H1 (cell line): ENCODE results near the gene FAHD1. TPM values are rescaled to one million over a fixed set of nuclear protein-coding genes. Genes with fewer than 3 reads are reported as not detected.

Experiments
- CTCF ChIA-PET: fragments of 300-600 bp; sonication (Branson Sonifier 250); formaldehyde crosslinking; loops from one replicate; lab custom pipeline; 2021; ENCODE audit not compliant: partially characterized antibody; lab: Charles Lee
- POLR2A ChIA-PET: fragments of 300-600 bp; sonication (Branson Sonifier 250); formaldehyde crosslinking; loops from one replicate; lab custom pipeline; 2021; ENCODE audit warnings: inconsistent platforms; ENCODE audit not compliant: partially characterized antibody; lab: Charles Lee
- DNase-seq, 2 experiments: peaks; one replicate each; pipeline versions ENCODE4 v3.0.0 to v3.0.0-alpha.2; 2010 to 2022; ENCODE audit warnings: low spot score in 2 of 2, low read depth in 1 of 2, mixed read lengths in 1 of 2
- FAIRE-seq: peaks from 2 replicates; lab custom pipeline; 2011; peaks lifted over from hg19 to GRCh38; lab: Jason Lieb, UNC
- H2AFZ ChIP-seq: 2 replicates; pipeline ENCODE4 v1.8.1; 2012; ENCODE audit warnings: low read length, inconsistent platforms
- H2AK5ac ChIP-seq: 2 replicates; pipeline ENCODE4 v1.6.1; 2013; ENCODE audit warnings: low read depth, low read length
- H2BK120ac ChIP-seq: replicated peaks from 2 replicates; pipeline ENCODE3; 2013; ENCODE audit warnings: low read depth, low read length, inconsistent platforms
- H2BK12ac ChIP-seq: 2 replicates; pipeline ENCODE4 v1.6.1; 2013; ENCODE audit warnings: low read depth, low read length
- H2BK15ac ChIP-seq: 2 replicates; pipeline ENCODE4 v1.6.1; 2013; ENCODE audit warnings: low read length
- H2BK20ac ChIP-seq: 2 replicates; pipeline ENCODE4 v1.6.1; 2013; ENCODE audit warnings: low read length
- H2BK5ac ChIP-seq: 2 replicates; pipeline ENCODE4 v1.6.1; 2013; ENCODE audit warnings: low read depth, low read length
- H3K14ac ChIP-seq: 2 replicates; pipeline ENCODE4 v1.6.1; 2013; ENCODE audit warnings: inconsistent platforms; ENCODE audit not compliant: insufficient read length
- H3K18ac ChIP-seq: 2 replicates; pipeline ENCODE4 v1.6.1; 2013; ENCODE audit warnings: low read length; ENCODE audit errors: extremely low read depth
- H3K23ac ChIP-seq: 2 replicates; pipeline ENCODE4 v1.6.1; 2013; ENCODE audit warnings: inconsistent platforms; ENCODE audit not compliant: insufficient read length
- H3K23me2 ChIP-seq: 2 replicates; pipeline ENCODE4 v1.6.1; 2013; ENCODE audit warnings: low read depth, low read length
- H3K27ac ChIP-seq: 2 replicates; pipeline ENCODE4 v1.6.1; 2011; ENCODE audit warnings: low read depth, low read length, inconsistent platforms
- H3K27me3 ChIP-seq, 4 experiments: replicated peaks in 1 of 4; 1 replicate in 1 of 4; 2 replicates in 3 of 4; pipeline versions ENCODE4 v1.6.1 to v1.8.1; 2011 to 2013; ENCODE audit warnings: low read length in 3 of 4, mild to moderate bottlenecking in 3 of 4, inconsistent platforms in 2 of 4, mixed read lengths in 2 of 4, moderate library complexity in 1 of 4; ENCODE audit not compliant: control insufficient read depth in 3 of 4, insufficient read depth in 3 of 4; ENCODE audit errors: extremely low read depth in 1 of 4
- H3K36me3 ChIP-seq, 4 experiments: 2 replicates each; pipeline versions ENCODE4 v1.6.1 to v1.8.1; 2011 to 2013; ENCODE audit warnings: mild to moderate bottlenecking in 4 of 4, low read length in 3 of 4, moderate library complexity in 2 of 4, control low read depth in 1 of 4, inconsistent platforms in 1 of 4; ENCODE audit not compliant: insufficient read depth in 4 of 4, control insufficient read depth in 2 of 4
- H3K4ac ChIP-seq: replicated peaks from 2 replicates; pipeline ENCODE3; 2013; ENCODE audit warnings: low read length, low read depth, mixed read lengths, inconsistent platforms; ENCODE audit not compliant: insufficient read length
- H3K4me1 ChIP-seq, 4 experiments: replicated peaks in 1 of 4; 1 replicate in 1 of 4; 2 replicates in 3 of 4; pipeline versions ENCODE4 v1.6.1 to v1.8.1; 2011 to 2013; ENCODE audit warnings: low read length in 3 of 4, inconsistent platforms in 2 of 4, mixed read lengths in 1 of 4; ENCODE audit not compliant: insufficient read depth in 4 of 4, control insufficient read depth in 3 of 4
- H3K4me2 ChIP-seq, 2 experiments: 2 replicates each; pipeline versions ENCODE4 v1.6.1 to v1.8.1; 2011 to 2013; ENCODE audit warnings: low read depth in 2 of 2, low read length in 2 of 2, control low read depth in 1 of 2, inconsistent platforms in 1 of 2, mild to moderate bottlenecking in 1 of 2; ENCODE audit not compliant: insufficient read depth in 1 of 2
- H3K4me3 ChIP-seq, 4 experiments: fragments of 200-600, 300-600 bp in 1 of 4; sonication (generic), shearing (Covaris generic), sonication (Bioruptor Twin) in 1 of 4; 2 replicates each; pipeline versions ENCODE4 v1.5.1 to v1.8.1; 2011 to 2016; ENCODE audit warnings: low read length in 4 of 4, low read depth in 3 of 4, control low read depth in 2 of 4, inconsistent platforms in 2 of 4, mild to moderate bottlenecking in 2 of 4, mixed read lengths in 1 of 4, moderate library complexity in 1 of 4; ENCODE audit not compliant: insufficient read depth in 2 of 4; ENCODE audit errors: extremely low read depth in 1 of 4
- H3K56ac ChIP-seq: replicated peaks from 2 replicates; pipeline ENCODE3; 2013; ENCODE audit warnings: low read depth, mild to moderate bottlenecking, mixed read lengths, low read length, inconsistent platforms; ENCODE audit not compliant: insufficient read length
- H3K79me1 ChIP-seq: 2 replicates; pipeline ENCODE4 v1.6.1; 2013; ENCODE audit warnings: low read depth, low read length, control low read depth
- H3K79me2 ChIP-seq, 2 experiments: 2 replicates each; pipeline versions ENCODE4 v1.6.1 to v1.8.1; 2012 to 2013; ENCODE audit warnings: low read length in 2 of 2, mild to moderate bottlenecking in 2 of 2, inconsistent platforms in 1 of 2; ENCODE audit not compliant: insufficient read depth in 2 of 2, control insufficient read depth in 1 of 2
- H3K9ac ChIP-seq, 4 experiments: replicated peaks in 1 of 4; 1 replicate in 1 of 4; 2 replicates in 3 of 4; pipeline versions ENCODE4 v1.6.1 to v1.8.1; 2011 to 2013; ENCODE audit warnings: low read depth in 3 of 4, low read length in 3 of 4, control low read depth in 2 of 4, mild to moderate bottlenecking in 2 of 4, moderate library complexity in 2 of 4, inconsistent platforms in 1 of 4; ENCODE audit errors: extremely low read depth in 1 of 4
- H3K9me3 ChIP-seq, 2 experiments: 2 replicates each; pipeline versions ENCODE4 v1.6.1 to v1.8.1; 2012 to 2013; ENCODE audit warnings: mild to moderate bottlenecking in 2 of 2, moderate library complexity in 2 of 2, control low read depth in 1 of 2, inconsistent platforms in 1 of 2, low read depth in 1 of 2, low read length in 1 of 2, mixed read lengths in 1 of 2; ENCODE audit not compliant: insufficient read depth in 2 of 2
- H4K20me1 ChIP-seq, 2 experiments: replicated peaks in 1 of 2; 2 replicates each; pipeline versions ENCODE3 to v1.8.1; 2011 to 2013; ENCODE audit warnings: inconsistent platforms in 2 of 2, low read length in 2 of 2, mild to moderate bottlenecking in 1 of 2; ENCODE audit not compliant: insufficient read depth in 2 of 2, control insufficient read depth in 1 of 2
- H4K5ac ChIP-seq: 2 replicates; pipeline ENCODE4 v1.6.1; 2013; ENCODE audit warnings: low read length, low read depth, mixed read lengths, inconsistent platforms; ENCODE audit not compliant: insufficient read length
- H4K8ac ChIP-seq: 2 replicates; pipeline ENCODE4 v1.8.0; 2013; ENCODE audit warnings: mild to moderate bottlenecking, moderate library complexity, low read length, inconsistent platforms; ENCODE audit not compliant: insufficient read depth; ENCODE audit errors: extremely low read depth
- H4K91ac ChIP-seq: replicated peaks from 2 replicates; pipeline ENCODE3; 2013; ENCODE audit warnings: low read length, mixed read lengths, inconsistent platforms; ENCODE audit not compliant: insufficient read length
- TCF12 ChIP-seq: IDR thresholded peaks from 2 replicates; pipeline ENCODE4 v1.6.1; 2011; ENCODE audit warnings: low read depth, mild to moderate bottlenecking, low read length
- WGBS, 2 experiments: shearing (Covaris generic) in 1 of 2; methylation state at CpG; one replicate each; pipeline versions ENCODE4 v1.1.6 to v1.1.7; 2013 to 2015; ENCODE audit warnings: low lambda C conversion rate in 2 of 2, mixed read lengths in 2 of 2, inconsistent platforms in 1 of 2, low coverage in 1 of 2, missing lambda C conversion rate in 1 of 2; ENCODE audit not compliant: insufficient replicate concordance in 2 of 2, insufficient coverage in 1 of 2, insufficient read length in 1 of 2; ENCODE audit errors: extremely low coverage in 1 of 2, missing lambda C conversion rate in 1 of 2; 5-methylcytosine and 5-hydroxymethylcytosine counted together
- polyA plus RNA-seq, 7 experiments: library from polyadenylated mRNA; depleted of rRNA in 3 of 7; stranded (reverse) in 5 of 7; unstranded in 2 of 7; fragments of >200 nt in 5 of 7; fragments of 200-250 nt in 2 of 7; gene quantifications; 1 replicate in 5 of 7; 2 replicates in 1 of 7; 4 replicates in 1 of 7; pipeline versions ENCODE4 v1.2.1 to v1.2.3, GENCODE V29; 2011 to 2013; ENCODE audit warnings: missing spikeins in 2 of 7, mixed read lengths in 2 of 7
- total RNA-seq: library from RNA; stranded (reverse); fragmentation: NEBNext Ultra II Directional; extraction: Animal tissue kit (Norgen Biotek cat#: 25700); gene quantifications from 2 replicates; pipeline ENCODE4 v1.2.1, GENCODE V29; 2021

Gene FAHD1
- total and polyA plus RNA-seq, 2 of the 8 experiments (the other 6 are each of a cell fraction or from before 2014, with no cell fraction given): 20.4 to 31.9 TPM

GRCh38 chr16:1800701-1801100 is 26.3 kb upstream of the FAHD1 start:
- Histone ChIP-seq H3K4me3 (no peak overlapping the region), H4K20me1 (no peaks in the 10 kb centered on the region), H4K91ac (no peak overlapping the region), H3K56ac (no peak overlapping the region), H2BK12ac (no peak overlapping the region), H3K27ac (no peak overlapping the region), H3K14ac (no peak overlapping the region), H2BK15ac (no peak overlapping the region), H4K8ac (no peak overlapping the region), H3K36me3 (no peaks in the 10 kb centered on the region), H3K18ac (no peak overlapping the region), H2BK5ac (no peak overlapping the region), H3K23me2 (no peaks in the 10 kb centered on the region), H3K79me2 (no peaks in the 10 kb centered on the region), H3K9me3 (peaks cover 29 to 35% of the 10 kb centered on the region in 2 experiments), H2BK120ac (no peak overlapping the region), H2AK5ac (no peak overlapping the region), H3K9ac (no peak overlapping the region), H3K79me1 (no peaks in the 10 kb centered on the region), H2BK20ac (no peak overlapping the region), H3K27me3 (no peaks in the 10 kb centered on the region), H2AFZ (no peak overlapping the region), H3K4me2 (no peak overlapping the region), H3K23ac (no peak overlapping the region), H4K5ac (no peak overlapping the region), H3K4ac (no peak overlapping the region), H3K4me1 (no peaks in the 10 kb centered on the region)
- WGBS, 2 experiments: 84% methylated on average over 10 of the region's 10 CpGs; no CpG with 5 or more reads in 1 of the 2 experiments
- POLR2A ChIA-PET: interaction anchor here (1.5 kb wide), 1 partner anchor 26 kb away, joined by 3 read pairs; the partner anchor contains the start of genes FAHD1 and HAGH
- CTCF ChIA-PET: interaction anchor here (0.7 kb wide), 1 partner anchor 123 kb away, joined by 3 read pairs; no protein-coding TSS in a partner anchor
- FAIRE-seq: no peak
- no peak for DNase-seq
- no peak for TF ChIP-seq TCF12
